K562 (cell line): Measurements from ENCODE around the gene PIGQ. TPM values are rescaled to one million over a fixed set of nuclear protein-coding genes. Genes with fewer than 3 reads are reported as not detected.

ENCODE experiments used
- CBFA2T2 ChIP-seq: fragments of 450-650 bp; conservative IDR thresholded peaks from 2 replicates; pipeline ENCODE4 v1.6.1; 2017; ENCODE audit warnings: mild to moderate bottlenecking
- CBFB ChIP-seq: sonication (generic); formaldehyde crosslinking; IDR thresholded peaks from 2 replicates; pipeline ENCODE4 v1.4.0; 2020; ENCODE audit warnings: mild to moderate bottlenecking, missing genetic modification reagents
- KAT8 ChIP-seq: fragments of 450-650 bp; IDR thresholded peaks from 2 replicates; pipeline ENCODE4 v1.6.1; 2016; ENCODE audit warnings: low read depth, mild to moderate bottlenecking
- PHF20 ChIP-seq: fragments of 450-650 bp; IDR thresholded peaks from 2 replicates; pipeline ENCODE4 v1.6.1; 2018; ENCODE audit not compliant: partially characterized antibody
- SMAD1 ChIP-seq: fragments of 150-350 bp; IDR thresholded peaks from 2 replicates; pipeline ENCODE4 v1.6.1; 2014; ENCODE audit warnings: low read length, low read depth; ENCODE audit not compliant: partially characterized antibody
- SMAD4 ChIP-seq: fragments of 250-450 bp; sonication (Bioruptor Pico); conservative IDR thresholded peaks from 2 replicates; pipeline ENCODE4 v1.8.0; 2021; ENCODE audit warnings: inconsistent platforms, mild to moderate bottlenecking, moderate library complexity
- TGIF2 ChIP-seq: sonication (generic); formaldehyde crosslinking; IDR thresholded peaks from 2 replicates; pipeline ENCODE4 v1.8.1; 2022; ENCODE audit warnings: mild to moderate bottlenecking, missing genetic modification reagents, moderate library complexity
- U2AF1 ChIP-seq: fragments of 200-400 bp; formaldehyde crosslinking; optimal IDR thresholded peaks from 2 replicates; pipeline ENCODE3; 2017; ENCODE audit warnings: mild to moderate bottlenecking, low read depth, low read length, moderate library complexity
- ZNF146 ChIP-seq: IDR thresholded peaks from one replicate; pipeline ENCODE4 v1.6.1; 2018; ENCODE audit warnings: missing compliant biosample characterization; ENCODE audit not compliant: unreplicated experiment
- ZNF766 ChIP-seq: fragments of 200-800 bp; sonication (Bioruptor generic); conservative IDR thresholded peaks from 2 replicates; pipeline ENCODE4 v1.6.1; 2016; ENCODE audit warnings: missing genetic modification characterization, missing compliant biosample characterization
- ZNF780A ChIP-seq: fragments of 250-450 bp; sonication (Bioruptor Pico); IDR thresholded peaks from 2 replicates; pipeline ENCODE4 v1.5.0; 2021; ENCODE audit warnings: mild to moderate bottlenecking
- polyA plus RNA-seq, 8 experiments: library from polyadenylated mRNA; depleted of rRNA in 4 of 8; stranded (reverse) in 5 of 8; unstranded in 3 of 8; fragments of >200 nt; fragmentation: Nextera tagmentation in 2 of 8; fragmentation: Illumina TruSeq in 1 of 8; extraction: Ambion mirVana in 2 of 8; extraction: Trizol in 1 of 8; gene quantifications; 2 replicates each; pipeline versions ENCODE4 v1.2.1 to v1.2.3, GENCODE V29; 2011 to 2014; ENCODE audit warnings: inconsistent platforms in 1 of 8, missing spikeins in 1 of 8
- total RNA-seq, 7 experiments: library from RNA; depleted of rRNA in 6 of 7; stranded (reverse); fragments of >200 nt in 6 of 7; fragmentation: Illumina TruSeq in 2 of 7; extraction: Trizol in 2 of 7; gene quantifications; 2 replicates each; pipeline versions ENCODE4 v1.2.1 to v1.2.3, GENCODE V29; 2011 to 2021; ENCODE audit warnings: low replicate concordance in 1 of 7
- TF ChIP-seq, protein P1 (sequence below): fragments of 450-650 bp; IDR thresholded peaks from 2 replicates; pipeline ENCODE4 v1.6.1; 2016; ENCODE audit warnings: mild to moderate bottlenecking
- TF ChIP-seq, protein P2 (sequence below): fragments of 450-650 bp; IDR thresholded peaks from 2 replicates; pipeline ENCODE4 v1.6.1; 2016; ENCODE audit warnings: low read depth, mild to moderate bottlenecking, moderate library complexity
- TF ChIP-seq, protein P3 (sequence below), 2 experiments: fragments of 250-450 bp in 1 of 2; fragments of 450-650 bp in 1 of 2; sonication (Bioruptor Pico) in 1 of 2; IDR thresholded peaks; 2 replicates each; pipeline versions ENCODE4 v1.6.1 to v1.8.0; 2016 to 2021; ENCODE audit warnings: mild to moderate bottlenecking in 2 of 2, moderate library complexity in 2 of 2, missing compliant biosample characterization in 1 of 2, missing genetic modification characterization in 1 of 2
- TF ChIP-seq, protein P4 (sequence below), 2 experiments: IDR thresholded peaks; 2 replicates each; pipeline ENCODE4 v1.6.1; 2011; ENCODE audit warnings: borderline replicate concordance in 1 of 2, control low read depth in 1 of 2, low read depth in 1 of 2, low read length in 1 of 2, mild to moderate bottlenecking in 1 of 2, mixed read lengths in 1 of 2, moderate library complexity in 1 of 2; ENCODE audit not compliant: insufficient read depth in 1 of 2, insufficient read length in 1 of 2, poor library complexity in 1 of 2, severe bottlenecking in 1 of 2; ENCODE audit errors: extremely low read depth in 1 of 2
- TF ChIP-seq, protein P5 (sequence below): fragments of 200-800 bp; sonication (Bioruptor generic); IDR thresholded peaks from 2 replicates; pipeline ENCODE4 v1.6.1; 2017; ENCODE audit warnings: missing genetic modification characterization, missing compliant biosample characterization
- TF ChIP-seq, protein P6 (sequence below): IDR thresholded peaks from 2 replicates; pipeline ENCODE4 v1.6.1; 2011; ENCODE audit warnings: borderline replicate concordance, low read depth, mild to moderate bottlenecking, moderate library complexity, low read length; ENCODE audit not compliant: insufficient read depth, poor library complexity, severe bottlenecking

PIGQ gene
- total and polyA plus RNA-seq, 9 of the 15 experiments (the other 6 are each of a cell fraction or from before 2014, with no cell fraction given), result 0.20 to 49.6 (median 11.7) TPM

DNA sequence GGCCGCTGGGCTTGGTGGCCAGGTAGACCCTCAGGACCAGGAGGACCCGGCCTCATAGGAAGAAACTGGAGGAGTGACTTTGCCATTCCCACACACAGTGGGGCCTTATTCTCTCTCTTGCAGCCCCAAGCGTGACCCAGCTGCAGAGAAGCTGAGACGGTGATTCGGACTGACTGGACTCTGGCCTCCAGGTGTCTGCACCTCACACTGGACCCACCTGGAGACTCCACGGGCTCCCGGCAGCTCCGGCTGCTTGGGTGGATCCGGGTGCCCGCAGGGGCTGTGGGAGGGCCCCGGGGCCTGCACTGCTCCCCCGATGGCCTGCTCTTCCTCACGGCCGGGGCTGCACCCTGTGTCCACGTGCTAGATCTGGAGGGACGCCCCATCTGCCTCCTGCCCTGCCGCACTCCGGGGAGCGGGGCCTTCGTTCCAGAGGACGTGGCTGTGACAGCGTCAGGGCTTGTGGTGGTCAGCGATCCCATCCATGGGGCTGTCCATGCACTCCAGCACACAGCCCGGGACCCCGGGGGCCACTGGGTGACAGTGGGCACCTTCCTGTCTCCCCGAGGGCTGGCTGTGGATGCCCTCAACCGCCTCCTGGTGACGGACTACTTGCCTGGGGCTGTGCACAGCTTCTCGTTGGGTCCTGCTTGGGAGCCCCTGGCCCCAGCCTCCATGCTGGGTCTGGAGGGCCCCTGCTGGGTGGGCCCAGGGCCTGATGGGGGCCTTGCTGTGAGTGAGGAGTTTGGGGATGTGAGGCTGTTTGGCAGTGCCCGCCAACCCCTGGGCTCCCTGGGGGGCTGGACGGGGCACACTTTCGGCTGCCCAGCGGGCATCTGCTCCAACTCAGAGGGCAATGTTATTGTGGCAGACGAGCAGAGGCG, 2.2 kb upstream of the PIGQ start (continued):
- TF ChIP-seq, protein P1, sequence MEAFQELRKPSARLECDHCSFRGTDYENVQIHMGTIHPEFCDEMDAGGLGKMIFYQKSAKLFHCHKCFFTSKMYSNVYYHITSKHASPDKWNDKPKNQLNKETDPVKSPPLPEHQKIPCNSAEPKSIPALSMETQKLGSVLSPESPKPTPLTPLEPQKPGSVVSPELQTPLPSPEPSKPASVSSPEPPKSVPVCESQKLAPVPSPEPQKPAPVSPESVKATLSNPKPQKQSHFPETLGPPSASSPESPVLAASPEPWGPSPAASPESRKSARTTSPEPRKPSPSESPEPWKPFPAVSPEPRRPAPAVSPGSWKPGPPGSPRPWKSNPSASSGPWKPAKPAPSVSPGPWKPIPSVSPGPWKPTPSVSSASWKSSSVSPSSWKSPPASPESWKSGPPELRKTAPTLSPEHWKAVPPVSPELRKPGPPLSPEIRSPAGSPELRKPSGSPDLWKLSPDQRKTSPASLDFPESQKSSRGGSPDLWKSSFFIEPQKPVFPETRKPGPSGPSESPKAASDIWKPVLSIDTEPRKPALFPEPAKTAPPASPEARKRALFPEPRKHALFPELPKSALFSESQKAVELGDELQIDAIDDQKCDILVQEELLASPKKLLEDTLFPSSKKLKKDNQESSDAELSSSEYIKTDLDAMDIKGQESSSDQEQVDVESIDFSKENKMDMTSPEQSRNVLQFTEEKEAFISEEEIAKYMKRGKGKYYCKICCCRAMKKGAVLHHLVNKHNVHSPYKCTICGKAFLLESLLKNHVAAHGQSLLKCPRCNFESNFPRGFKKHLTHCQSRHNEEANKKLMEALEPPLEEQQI, result no peak
- no peak for TF ChIP-seq CBFB (CRISPR knock-in tag)
- TF ChIP-seq KAT8, result no peak
- peak; percentile 37; the same call in 1 of the 2 replicates for TF ChIP-seq SMAD4 (CRISPR knock-in tag)
- TF ChIP-seq PHF20, result no peak
- TF ChIP-seq ZNF766 (CRISPR knock-in tag), result peak; percentile 9; the same call in 1 of the 2 replicates
- no peak for TF ChIP-seq ZNF780A
- TF ChIP-seq SMAD1, result no peak
- TF ChIP-seq U2AF1, result no peak
- TF ChIP-seq, protein P2, sequence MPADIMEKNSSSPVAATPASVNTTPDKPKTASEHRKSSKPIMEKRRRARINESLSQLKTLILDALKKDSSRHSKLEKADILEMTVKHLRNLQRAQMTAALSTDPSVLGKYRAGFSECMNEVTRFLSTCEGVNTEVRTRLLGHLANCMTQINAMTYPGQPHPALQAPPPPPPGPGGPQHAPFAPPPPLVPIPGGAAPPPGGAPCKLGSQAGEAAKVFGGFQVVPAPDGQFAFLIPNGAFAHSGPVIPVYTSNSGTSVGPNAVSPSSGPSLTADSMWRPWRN, result no peak
- TF ChIP-seq CBFA2T2, result no peak
- TF ChIP-seq, protein P3, sequence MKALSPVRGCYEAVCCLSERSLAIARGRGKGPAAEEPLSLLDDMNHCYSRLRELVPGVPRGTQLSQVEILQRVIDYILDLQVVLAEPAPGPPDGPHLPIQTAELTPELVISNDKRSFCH (CRISPR knock-in tag; IDR thresholded peaks at IDR 0.05), result no peak
- TF ChIP-seq, protein P3 (tag; IDR thresholded peaks at IDR 0.05), result no peak
- no peak for TF ChIP-seq TGIF2 (CRISPR knock-in tag)
- TF ChIP-seq, protein P4, sequence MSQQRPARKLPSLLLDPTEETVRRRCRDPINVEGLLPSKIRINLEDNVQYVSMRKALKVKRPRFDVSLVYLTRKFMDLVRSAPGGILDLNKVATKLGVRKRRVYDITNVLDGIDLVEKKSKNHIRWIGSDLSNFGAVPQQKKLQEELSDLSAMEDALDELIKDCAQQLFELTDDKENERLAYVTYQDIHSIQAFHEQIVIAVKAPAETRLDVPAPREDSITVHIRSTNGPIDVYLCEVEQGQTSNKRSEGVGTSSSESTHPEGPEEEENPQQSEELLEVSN (IDR thresholded peaks at IDR 0.05; ENCODE audit: borderline replicate concordance in 1 of 2, extremely low read depth in 1 of 2, insufficient read depth in 1 of 2, insufficient read length in 1 of 2, low read depth in 1 of 2, low read length in 1 of 2, poor library complexity in 1 of 2, severe bottlenecking in 1 of 2), result peak in 1 of 2 experiments; percentile 46
- TF ChIP-seq, protein P5, sequence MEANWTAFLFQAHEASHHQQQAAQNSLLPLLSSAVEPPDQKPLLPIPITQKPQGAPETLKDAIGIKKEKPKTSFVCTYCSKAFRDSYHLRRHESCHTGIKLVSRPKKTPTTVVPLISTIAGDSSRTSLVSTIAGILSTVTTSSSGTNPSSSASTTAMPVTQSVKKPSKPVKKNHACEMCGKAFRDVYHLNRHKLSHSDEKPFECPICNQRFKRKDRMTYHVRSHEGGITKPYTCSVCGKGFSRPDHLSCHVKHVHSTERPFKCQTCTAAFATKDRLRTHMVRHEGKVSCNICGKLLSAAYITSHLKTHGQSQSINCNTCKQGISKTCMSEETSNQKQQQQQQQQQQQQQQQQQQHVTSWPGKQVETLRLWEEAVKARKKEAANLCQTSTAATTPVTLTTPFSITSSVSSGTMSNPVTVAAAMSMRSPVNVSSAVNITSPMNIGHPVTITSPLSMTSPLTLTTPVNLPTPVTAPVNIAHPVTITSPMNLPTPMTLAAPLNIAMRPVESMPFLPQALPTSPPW (CRISPR knock-in tag), result peak; percentile 7
- TF ChIP-seq, protein P6, sequence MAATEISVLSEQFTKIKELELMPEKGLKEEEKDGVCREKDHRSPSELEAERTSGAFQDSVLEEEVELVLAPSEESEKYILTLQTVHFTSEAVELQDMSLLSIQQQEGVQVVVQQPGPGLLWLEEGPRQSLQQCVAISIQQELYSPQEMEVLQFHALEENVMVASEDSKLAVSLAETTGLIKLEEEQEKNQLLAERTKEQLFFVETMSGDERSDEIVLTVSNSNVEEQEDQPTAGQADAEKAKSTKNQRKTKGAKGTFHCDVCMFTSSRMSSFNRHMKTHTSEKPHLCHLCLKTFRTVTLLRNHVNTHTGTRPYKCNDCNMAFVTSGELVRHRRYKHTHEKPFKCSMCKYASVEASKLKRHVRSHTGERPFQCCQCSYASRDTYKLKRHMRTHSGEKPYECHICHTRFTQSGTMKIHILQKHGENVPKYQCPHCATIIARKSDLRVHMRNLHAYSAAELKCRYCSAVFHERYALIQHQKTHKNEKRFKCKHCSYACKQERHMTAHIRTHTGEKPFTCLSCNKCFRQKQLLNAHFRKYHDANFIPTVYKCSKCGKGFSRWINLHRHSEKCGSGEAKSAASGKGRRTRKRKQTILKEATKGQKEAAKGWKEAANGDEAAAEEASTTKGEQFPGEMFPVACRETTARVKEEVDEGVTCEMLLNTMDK, result no peak
- no peak for TF ChIP-seq ZNF146 (CRISPR knock-in tag)
